Spleen (tissue), 7 donors: ENCODE measurements around the gene TACR1.

ENCODE experiments used
- CTCF ChIP-seq, 11 experiments: fragments of 200-600 bp in 7 of 11; fragments of 450-650 bp in 4 of 11; sonication (generic) in 4 of 11; IDR thresholded peaks in 8 of 11; conservative IDR thresholded peaks in 3 of 11; 1 replicate in 7 of 11; 2 replicates in 4 of 11; pipeline versions ENCODE4 v1.4.0 to v1.8.0; 2016 to 2021; ENCODE audit warnings: antibody characterized with exemption in 11 of 11, inconsistent platforms in 4 of 11, mild to moderate bottlenecking in 1 of 11
- POLR2A ChIP-seq, 3 donors: fragments of 450-650 bp; IDR thresholded peaks; one replicate each; pipeline ENCODE4 v1.5.1; 2017; ENCODE audit warnings: antibody characterized with exemption in 3 of 3, mild to moderate bottlenecking in 1 of 3
- donor health status: DM: no; HTN: no; CAD: no; lungs with moderate emphysema.
- donor health status: DM: no; HTN: no; CAD: no.
- donor health status: DM: no; HTN: no; CAD: no.

GRCh38 chr2:75079575-75079974 lies 119.7 kb downstream of the TACR1 start:
- TF ChIP-seq CTCF (IDR thresholded peaks at IDR 0.05 in 8 of 11, conservative IDR thresholded peaks at IDR 0.05 in 3 of 11) (no peak), POLR2A (IDR thresholded peaks at IDR 0.05) (no peak)
